ENCODE results near the gene RFC1. TPM values are rescaled to one million over a fixed set of nuclear protein-coding genes. Genes with fewer than 3 reads are reported as not detected.
"Not testable (repeated sequence)": the region's sequence is repeated elsewhere in the genome, so short reads cannot be mapped to it uniquely, and the experiment has no call there.

RFC1 gene
- polyA plus RNA-seq, 2 donors: 5.2 to 13.3 TPM

DNA sequence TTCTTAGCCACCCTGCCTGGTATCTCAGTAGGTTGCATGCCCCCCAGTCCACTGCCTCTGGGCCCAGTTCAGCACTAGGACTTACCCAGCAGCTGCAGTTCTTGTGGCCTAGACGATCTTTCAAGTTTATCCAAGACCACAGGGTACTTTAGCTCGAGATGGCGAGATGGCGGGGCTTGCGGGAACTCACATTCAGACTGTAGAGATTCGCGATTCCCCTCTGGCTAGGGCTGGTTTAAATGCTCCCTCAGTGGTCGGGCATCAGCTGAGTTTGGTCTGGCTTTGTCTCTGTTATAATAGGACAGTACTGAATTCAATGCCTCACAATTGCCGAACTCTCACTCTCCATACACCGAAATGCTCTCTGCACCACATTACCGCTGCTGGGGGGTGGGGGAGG lies 18.4 kb upstream of the RFC1 start:
- no peaks in the 10 kb centered on the region for H3K4me1 ChIP-seq (ENCODE audit: control insufficient read depth in 2 of 2, insufficient read depth in 2 of 2, low read length in 1 of 2)
- WGBS, 2 donors: 92 to 93% methylated on average over 11 of the region's 11 CpGs
- no peak overlapping the region for H3K4me3 ChIP-seq (ENCODE audit: low read depth in 1 of 2, low read length in 2 of 2)
- no peaks in the 10 kb centered on the region for H3K9me3 ChIP-seq (ENCODE audit: control insufficient read depth in 2 of 2, insufficient read depth in 1 of 2, low read depth in 1 of 2, low read length in 1 of 2)
- H3K36me3 ChIP-seq (ENCODE audit: control insufficient read depth in 2 of 2, insufficient read depth in 2 of 2, low read length in 1 of 2): no peaks in the 10 kb centered on the region
- no peaks in the 10 kb centered on the region for H3K27me3 ChIP-seq (ENCODE audit: control insufficient read depth in 1 of 2, insufficient read depth in 2 of 2, low read length in 2 of 2)
- H3K27ac ChIP-seq (ENCODE audit: low read depth in 2 of 2, low read length in 1 of 2): no peak overlapping the region

DNA sequence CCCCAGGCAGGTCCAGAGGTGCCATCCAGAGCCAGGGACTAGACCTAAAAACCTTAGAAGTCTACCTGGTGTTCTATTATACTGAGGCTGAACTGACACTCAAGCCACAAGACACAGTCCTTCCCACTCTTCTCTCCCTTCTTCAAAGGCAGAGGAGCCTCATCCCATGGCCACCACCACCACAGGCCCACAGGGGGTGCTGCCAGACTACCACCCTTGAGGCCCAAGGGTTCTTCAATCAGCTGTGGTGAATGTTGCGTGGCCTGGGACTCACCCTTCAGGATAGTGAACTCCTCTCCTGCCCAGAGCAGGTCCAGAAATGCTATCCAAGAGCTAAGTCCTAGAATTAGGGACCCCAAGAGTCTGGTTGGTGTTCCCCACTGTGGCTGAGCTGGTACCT lies 17.5 kb upstream of the RFC1 start:
- no peaks in the 10 kb centered on the region for H3K27me3 ChIP-seq (ENCODE audit: control insufficient read depth in 1 of 2, insufficient read depth in 2 of 2, low read length in 2 of 2)
- no peaks in the 10 kb centered on the region for H3K4me1 ChIP-seq (ENCODE audit: control insufficient read depth in 2 of 2, insufficient read depth in 2 of 2, low read length in 1 of 2)
- 71 to 97% methylated on average over 1 of the region's 1 CpG for WGBS, 2 donors
- H3K4me3 ChIP-seq (ENCODE audit: low read depth in 1 of 2, low read length in 2 of 2): no peak overlapping the region
- no peak overlapping the region for H3K27ac ChIP-seq (ENCODE audit: low read depth in 2 of 2, low read length in 1 of 2)
- no peaks in the 10 kb centered on the region for H3K36me3 ChIP-seq (ENCODE audit: control insufficient read depth in 2 of 2, insufficient read depth in 2 of 2, low read length in 1 of 2)
- no peaks in the 10 kb centered on the region for H3K9me3 ChIP-seq (ENCODE audit: control insufficient read depth in 2 of 2, insufficient read depth in 1 of 2, low read depth in 1 of 2, low read length in 1 of 2)

DNA sequence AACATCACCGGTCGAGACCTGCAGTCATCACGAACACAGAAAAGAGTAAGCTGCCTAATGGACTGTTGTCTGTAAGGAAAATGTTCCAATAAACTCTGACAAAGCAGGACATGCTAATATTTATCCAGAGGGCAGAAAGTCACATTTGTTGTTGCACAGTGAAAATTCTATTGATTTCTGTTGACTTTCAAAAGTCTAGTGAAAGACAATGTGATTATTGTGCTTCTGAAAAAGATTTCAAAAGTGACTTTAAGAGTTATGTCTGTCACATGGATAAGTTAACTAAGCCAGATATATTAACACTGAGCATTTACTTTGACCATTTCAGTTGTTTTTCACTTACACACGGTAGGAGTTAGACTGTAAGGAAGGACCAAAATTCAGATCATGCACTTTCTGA lies 9.3 kb upstream of the RFC1 start:
- no peak overlapping the region for H3K27ac ChIP-seq (ENCODE audit: low read depth in 2 of 2, low read length in 1 of 2)
- H3K36me3 ChIP-seq (ENCODE audit: control insufficient read depth in 2 of 2, insufficient read depth in 2 of 2, low read length in 1 of 2): no peaks in the 10 kb centered on the region
- no peaks in the 10 kb centered on the region for H3K9me3 ChIP-seq (ENCODE audit: control insufficient read depth in 2 of 2, insufficient read depth in 1 of 2, low read depth in 1 of 2, low read length in 1 of 2)
- no peak overlapping the region for H3K4me3 ChIP-seq (ENCODE audit: low read depth in 1 of 2, low read length in 2 of 2)
- WGBS, 2 donors: 33 to 43% methylated on average over 4 of the region's 4 CpGs
- H3K4me1 ChIP-seq (ENCODE audit: control insufficient read depth in 2 of 2, insufficient read depth in 2 of 2, low read length in 1 of 2): no peaks in the 10 kb centered on the region
- no peaks in the 10 kb centered on the region for H3K27me3 ChIP-seq (ENCODE audit: control insufficient read depth in 1 of 2, insufficient read depth in 2 of 2, low read length in 2 of 2)

DNA sequence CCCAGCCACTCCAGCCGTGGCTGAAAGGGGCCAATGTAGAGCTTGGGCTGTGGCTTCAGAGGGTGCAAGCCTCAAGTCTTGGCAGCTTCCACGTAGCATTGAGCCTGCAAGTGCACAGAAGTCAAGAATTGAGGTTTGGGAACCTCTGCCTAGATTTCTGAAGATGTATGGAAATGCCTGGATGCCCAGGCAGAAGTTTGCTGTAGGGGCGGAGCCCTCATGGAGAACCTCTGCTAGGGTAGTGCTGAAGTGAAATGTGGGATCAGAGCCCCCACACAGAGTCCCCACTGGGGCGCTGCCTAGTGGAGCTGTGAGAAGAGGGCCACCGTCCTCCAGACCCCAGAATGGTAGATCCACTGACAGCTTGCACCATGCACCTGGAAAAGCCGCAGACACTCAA lies 5.0 kb upstream of the RFC1 start:
- 80 to 84% methylated on average over 6 of the region's 6 CpGs for WGBS, 2 donors
- not testable (repeated sequence) for H3K27ac ChIP-seq (ENCODE audit: low read depth in 2 of 2, low read length in 1 of 2); H3K9me3 ChIP-seq (ENCODE audit: control insufficient read depth in 2 of 2, insufficient read depth in 1 of 2, low read depth in 1 of 2, low read length in 1 of 2); H3K4me3 ChIP-seq (ENCODE audit: low read depth in 1 of 2, low read length in 2 of 2); H3K27me3 ChIP-seq (ENCODE audit: control insufficient read depth in 1 of 2, insufficient read depth in 2 of 2, low read length in 2 of 2); H3K36me3 ChIP-seq (ENCODE audit: control insufficient read depth in 2 of 2, insufficient read depth in 2 of 2, low read length in 1 of 2); H3K4me1 ChIP-seq (ENCODE audit: control insufficient read depth in 2 of 2, insufficient read depth in 2 of 2, low read length in 1 of 2)

DNA sequence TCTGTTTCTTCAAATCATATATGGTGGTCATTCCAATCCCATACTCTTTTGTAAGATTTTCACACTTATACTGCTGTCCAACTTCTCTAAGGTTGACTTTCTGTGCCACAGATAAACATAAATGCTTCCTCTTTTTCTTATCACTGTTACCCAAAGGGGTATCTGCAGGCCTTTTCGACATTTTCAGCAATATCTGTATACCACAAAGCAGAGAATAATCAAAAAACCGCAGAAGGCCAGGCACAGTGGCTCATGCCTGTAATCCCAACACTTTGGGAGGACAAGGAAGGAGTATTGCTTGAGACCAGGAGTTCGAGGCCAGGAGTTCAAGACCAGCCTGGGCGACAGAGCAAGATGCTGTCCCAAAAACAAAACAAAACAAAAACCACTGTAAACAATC lies 3.1 kb upstream of the RFC1 start:
- WGBS, 2 donors: 68 to 69% methylated on average over 4 of the region's 4 CpGs

DNA sequence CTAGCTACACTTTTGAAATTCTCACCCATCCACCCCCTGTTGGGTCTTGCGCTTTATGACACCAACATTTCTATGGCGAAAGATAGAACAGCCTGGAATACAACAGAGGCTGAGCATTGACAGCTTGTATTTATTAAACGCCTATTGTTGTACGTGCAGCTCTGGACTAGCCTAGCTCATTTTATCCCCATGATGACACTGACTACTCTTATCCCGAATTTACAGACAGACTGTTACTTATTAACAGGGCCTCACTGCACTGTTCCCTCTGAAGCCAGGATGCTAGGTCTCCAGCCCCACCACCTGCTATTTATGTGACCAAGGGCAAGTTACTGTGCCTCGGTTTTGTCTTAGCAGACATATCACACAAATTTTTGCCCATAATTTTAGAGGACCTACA lies 1.0 kb upstream of the RFC1 start:
- no peaks in the 10 kb centered on the region for H3K36me3 ChIP-seq (ENCODE audit: control insufficient read depth in 2 of 2, insufficient read depth in 2 of 2, low read length in 1 of 2)
- no peaks in the 10 kb centered on the region for H3K27me3 ChIP-seq (ENCODE audit: control insufficient read depth in 1 of 2, insufficient read depth in 2 of 2, low read length in 2 of 2)
- no peaks in the 10 kb centered on the region for H3K9me3 ChIP-seq (ENCODE audit: control insufficient read depth in 2 of 2, insufficient read depth in 1 of 2, low read depth in 1 of 2, low read length in 1 of 2)
- peaks cover 0 to 2% of the 10 kb centered on the region in 2 donors for H3K4me1 ChIP-seq (ENCODE audit: control insufficient read depth in 2 of 2, insufficient read depth in 2 of 2, low read length in 1 of 2)
- H3K27ac ChIP-seq (ENCODE audit: low read depth in 2 of 2, low read length in 1 of 2): no peak overlapping the region
- H3K4me3 ChIP-seq (ENCODE audit: low read depth in 1 of 2, low read length in 2 of 2): no peak overlapping the region
- WGBS, 2 donors: 90 to 92% methylated on average over 6 of the region's 6 CpGs

More for the DNA sequence above, 3.1 kb upstream of the RFC1 start:
- Histone ChIP-seq H3K27ac (ENCODE audit: low read depth in 2 of 2, low read length in 1 of 2) (no peak overlapping the region), H3K4me3 (ENCODE audit: low read depth in 1 of 2, low read length in 2 of 2) (no peak overlapping the region), H3K27me3 (ENCODE audit: control insufficient read depth in 1 of 2, insufficient read depth in 2 of 2, low read length in 2 of 2) (no peaks in the 10 kb centered on the region), H3K4me1 (ENCODE audit: control insufficient read depth in 2 of 2, insufficient read depth in 2 of 2, low read length in 1 of 2) (peaks cover 0 to 2% of the 10 kb centered on the region in 2 donors), H3K36me3 (ENCODE audit: control insufficient read depth in 2 of 2, insufficient read depth in 2 of 2, low read length in 1 of 2) (no peaks in the 10 kb centered on the region), H3K9me3 (ENCODE audit: control insufficient read depth in 2 of 2, insufficient read depth in 1 of 2, low read depth in 1 of 2, low read length in 1 of 2) (no peaks in the 10 kb centered on the region)

DNA sequence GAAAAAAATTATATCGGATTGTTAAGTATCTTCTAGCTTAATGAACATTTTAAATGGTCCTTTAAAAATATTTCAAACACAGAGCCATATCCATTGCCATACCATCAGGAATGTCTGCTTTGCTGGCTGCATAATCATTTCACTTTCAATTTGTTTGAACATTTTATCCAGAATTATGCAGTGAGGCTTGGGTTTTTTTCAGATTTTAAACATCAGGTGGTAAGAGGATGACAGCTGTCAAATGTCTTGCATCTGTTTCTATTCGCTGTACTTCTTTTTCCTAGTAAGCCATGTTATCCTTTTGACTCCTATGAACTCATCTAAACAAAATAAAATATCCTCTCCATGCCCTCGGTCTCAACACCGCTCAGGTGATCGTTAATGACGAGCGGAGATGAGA lies 802 bp downstream of the RFC1 start:
- Histone ChIP-seq H3K4me3 (ENCODE audit: low read depth in 1 of 2, low read length in 2 of 2) (peak overlapping the region; percentile 86 to 87), H3K36me3 (ENCODE audit: control insufficient read depth in 2 of 2, insufficient read depth in 2 of 2, low read length in 1 of 2) (no peaks in the 10 kb centered on the region), H3K4me1 (ENCODE audit: control insufficient read depth in 2 of 2, insufficient read depth in 2 of 2, low read length in 1 of 2) (peaks cover 0 to 2% of the 10 kb centered on the region in 2 donors), H3K27ac (ENCODE audit: low read depth in 2 of 2, low read length in 1 of 2) (peak overlapping the region; percentile 71 to 93), H3K27me3 (ENCODE audit: control insufficient read depth in 1 of 2, insufficient read depth in 2 of 2, low read length in 2 of 2) (no peaks in the 10 kb centered on the region), H3K9me3 (ENCODE audit: control insufficient read depth in 2 of 2, insufficient read depth in 1 of 2, low read depth in 1 of 2, low read length in 1 of 2) (no peaks in the 10 kb centered on the region)
- 6% methylated on average over 7 of the region's 7 CpGs for WGBS, 2 donors

DNA sequence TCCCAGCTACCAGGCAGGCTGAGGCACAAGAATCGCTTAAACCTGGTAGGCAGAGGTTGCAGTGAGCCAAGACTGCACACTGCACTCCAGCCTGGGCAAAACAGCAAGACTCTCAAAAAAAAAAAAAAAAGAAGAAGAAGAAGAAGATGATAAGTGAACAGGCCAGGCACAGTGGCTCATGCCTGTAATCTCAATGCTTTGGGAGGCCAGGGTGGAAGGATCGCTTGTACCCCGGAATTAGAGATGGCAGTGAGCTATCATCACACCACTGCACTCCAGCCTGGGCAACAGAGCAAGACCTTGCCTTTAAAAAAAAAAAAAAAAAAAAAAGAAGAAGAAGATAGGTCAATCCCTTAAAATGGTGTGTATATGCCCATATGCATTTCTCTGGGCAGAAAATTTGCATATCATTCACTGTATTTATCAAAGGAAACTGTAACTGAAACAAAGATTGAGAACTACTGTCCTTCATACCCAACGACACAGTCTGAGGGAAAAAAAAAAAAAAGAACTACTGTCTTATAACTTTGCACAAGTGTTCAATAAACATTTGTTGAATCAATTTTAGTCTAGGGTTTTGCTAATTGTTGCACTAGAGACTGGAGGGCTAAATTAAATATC lies 2.3 kb downstream of the RFC1 start:
- H3K27ac ChIP-seq (ENCODE audit: low read depth in 2 of 2, low read length in 1 of 2): no peak overlapping the region
- 85 to 89% methylated on average over 4 of the region's 4 CpGs for WGBS, 2 donors
- H3K9me3 ChIP-seq (ENCODE audit: control insufficient read depth in 2 of 2, insufficient read depth in 1 of 2, low read depth in 1 of 2, low read length in 1 of 2): no peaks in the 10 kb centered on the region
- H3K27me3 ChIP-seq (ENCODE audit: control insufficient read depth in 1 of 2, insufficient read depth in 2 of 2, low read length in 2 of 2): no peaks in the 10 kb centered on the region
- no peak overlapping the region for H3K4me3 ChIP-seq (ENCODE audit: low read depth in 1 of 2, low read length in 2 of 2)
- H3K4me1 ChIP-seq (ENCODE audit: control insufficient read depth in 2 of 2, insufficient read depth in 2 of 2, low read length in 1 of 2): peaks cover 0 to 2% of the 10 kb centered on the region in 2 donors
- H3K36me3 ChIP-seq (ENCODE audit: control insufficient read depth in 2 of 2, insufficient read depth in 2 of 2, low read length in 1 of 2): no peaks in the 10 kb centered on the region

DNA sequence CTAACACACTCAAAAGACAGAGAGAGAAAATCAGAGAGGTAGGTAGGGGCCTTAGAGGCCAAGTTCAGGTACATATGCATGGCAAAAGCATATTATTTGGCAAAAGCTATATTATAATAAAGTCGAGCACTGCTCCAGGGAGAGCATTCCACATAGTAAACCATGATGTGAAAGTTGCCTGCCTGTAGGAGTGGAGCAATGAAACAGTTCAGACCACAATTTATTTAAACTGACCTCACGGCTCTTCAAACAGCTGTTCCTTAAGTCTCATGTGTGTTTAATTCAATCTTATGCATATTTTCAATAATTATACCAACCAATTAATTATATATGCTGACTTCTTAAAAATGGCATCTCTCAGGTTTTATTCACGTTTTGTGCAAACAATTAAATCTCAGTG lies 3.3 kb downstream of the RFC1 start:
- Histone ChIP-seq H3K27me3 (ENCODE audit: control insufficient read depth in 1 of 2, insufficient read depth in 2 of 2, low read length in 2 of 2) (no peaks in the 10 kb centered on the region), H3K36me3 (ENCODE audit: control insufficient read depth in 2 of 2, insufficient read depth in 2 of 2, low read length in 1 of 2) (no peaks in the 10 kb centered on the region), H3K9me3 (ENCODE audit: control insufficient read depth in 2 of 2, insufficient read depth in 1 of 2, low read depth in 1 of 2, low read length in 1 of 2) (no peaks in the 10 kb centered on the region), H3K4me1 (ENCODE audit: control insufficient read depth in 2 of 2, insufficient read depth in 2 of 2, low read length in 1 of 2) (peaks cover 0 to 2% of the 10 kb centered on the region in 2 donors), H3K27ac (ENCODE audit: low read depth in 2 of 2, low read length in 1 of 2) (no peak overlapping the region), H3K4me3 (ENCODE audit: low read depth in 1 of 2, low read length in 2 of 2) (no peak overlapping the region)
- 49 to 52% methylated on average over 3 of the region's 3 CpGs for WGBS, 2 donors

DNA sequence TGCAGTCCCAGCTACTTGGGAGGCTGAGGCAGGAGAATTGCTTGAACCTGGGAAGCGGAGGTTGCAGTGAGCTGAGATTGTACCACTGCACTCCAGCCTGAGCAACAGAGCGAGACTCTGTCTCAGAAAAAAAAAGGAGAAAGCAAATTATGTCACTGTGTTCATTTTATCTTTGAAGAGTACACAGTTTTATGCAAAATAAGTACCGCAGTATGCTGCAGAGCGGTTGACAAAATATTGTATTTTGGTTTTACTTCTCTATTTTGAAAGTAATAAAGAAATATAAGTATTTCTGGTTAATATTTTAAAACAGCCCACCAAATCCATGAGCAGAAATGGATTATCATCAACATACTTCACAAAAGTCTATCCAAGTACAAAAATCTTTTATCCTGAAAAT lies 5.6 kb downstream of the RFC1 start:
- not testable (repeated sequence) for H3K4me1 ChIP-seq (ENCODE audit: control insufficient read depth in 2 of 2, insufficient read depth in 2 of 2, low read length in 1 of 2); H3K9me3 ChIP-seq (ENCODE audit: control insufficient read depth in 2 of 2, insufficient read depth in 1 of 2, low read depth in 1 of 2, low read length in 1 of 2); H3K27me3 ChIP-seq (ENCODE audit: control insufficient read depth in 1 of 2, insufficient read depth in 2 of 2, low read length in 2 of 2); H3K4me3 ChIP-seq (ENCODE audit: low read depth in 1 of 2, low read length in 2 of 2); H3K27ac ChIP-seq (ENCODE audit: low read depth in 2 of 2, low read length in 1 of 2); H3K36me3 ChIP-seq (ENCODE audit: control insufficient read depth in 2 of 2, insufficient read depth in 2 of 2, low read length in 1 of 2)
- 93 to 96% methylated on average over 4 of the region's 4 CpGs for WGBS, 2 donors
